WTC11 (cell line): ENCODE measurements around the gene CNPY1.
"Not testable (repeated sequence)": the region's sequence is repeated elsewhere in the genome, so short reads cannot be mapped to it uniquely, and the experiment has no call there.

ENCODE experiments used
- ATF2 ChIP-seq: sonication (generic); formaldehyde crosslinking; IDR thresholded peaks from 2 replicates; pipeline ENCODE4 v1.8.1; 2022; ENCODE audit warnings: low read depth, missing genetic modification reagents, borderline replicate concordance
- ATF3 ChIP-seq: sonication (generic); formaldehyde crosslinking; conservative IDR thresholded peaks from 2 replicates; pipeline ENCODE4 v1.8.1; 2022; ENCODE audit warnings: mild to moderate bottlenecking, missing genetic modification reagents
- CTCF ChIP-seq: fragments of 200-600 bp; IDR thresholded peaks from 2 replicates; pipeline ENCODE4 v1.8.0; 2022; ENCODE audit warnings: antibody characterized with exemption
- GABPB1 ChIP-seq: sonication (generic); formaldehyde crosslinking; IDR thresholded peaks from 2 replicates; pipeline ENCODE4 v1.8.1; 2023; ENCODE audit warnings: mild to moderate bottlenecking, missing genetic modification reagents
- JUN ChIP-seq: sonication (generic); formaldehyde crosslinking; IDR thresholded peaks from 2 replicates; pipeline ENCODE4 v1.8.0; 2023; ENCODE audit warnings: mild to moderate bottlenecking, missing genetic modification reagents
- TEAD1 ChIP-seq: sonication (generic); formaldehyde crosslinking; IDR thresholded peaks from 2 replicates; pipeline ENCODE4 v1.8.0; 2022; ENCODE audit warnings: mild to moderate bottlenecking, missing genetic modification reagents
- TEAD4 ChIP-seq: sonication (generic); formaldehyde crosslinking; IDR thresholded peaks from 2 replicates; pipeline ENCODE4 v1.8.0; 2022; ENCODE audit warnings: mild to moderate bottlenecking, missing genetic modification reagents
- ZBTB43 ChIP-seq: sonication (generic); formaldehyde crosslinking; IDR thresholded peaks from 2 replicates; pipeline ENCODE4 v1.8.1; 2023; ENCODE audit warnings: mild to moderate bottlenecking, missing genetic modification reagents
- ZNF317 ChIP-seq: sonication (generic); formaldehyde crosslinking; IDR thresholded peaks from 2 replicates; pipeline ENCODE4 v1.8.1; 2023; ENCODE audit warnings: low read depth, mild to moderate bottlenecking, moderate library complexity, missing genetic modification reagents, borderline replicate concordance
- ZNF512 ChIP-seq: sonication (generic); formaldehyde crosslinking; IDR thresholded peaks from 2 replicates; pipeline ENCODE4 v1.8.1; 2022; ENCODE audit warnings: missing genetic modification reagents, borderline replicate concordance

DNA sequence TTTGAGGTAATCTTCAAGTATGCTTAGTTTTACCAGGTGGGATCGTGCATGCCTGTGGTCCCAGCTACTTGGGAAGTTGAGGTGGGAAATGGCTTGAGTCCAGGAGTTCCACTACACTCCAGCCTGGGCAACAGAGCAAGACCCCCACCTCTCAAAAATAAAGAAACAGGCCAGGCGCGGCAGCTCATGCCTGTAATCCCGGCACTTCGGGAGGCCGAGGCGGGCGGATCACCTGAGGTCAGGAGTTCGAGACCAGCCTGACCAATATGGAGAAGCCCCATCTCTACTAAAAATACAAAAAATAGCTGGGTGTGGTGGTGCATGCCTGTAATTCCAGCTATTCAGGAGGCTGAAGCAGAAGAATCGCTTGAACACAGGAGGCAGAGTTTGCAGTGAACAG is 16.6 kb upstream of the CNPY1 start:
- TF ChIP-seq CTCF; TEAD4 (CRISPR knock-in tag); ZBTB43 (CRISPR knock-in tag); ZNF512 (CRISPR knock-in tag); JUN (CRISPR knock-in tag); GABPB1; ATF3 (CRISPR knock-in tag); TEAD1 (CRISPR knock-in tag); ATF2 (CRISPR knock-in tag); ZNF317: not testable (repeated sequence)
